ENCODE results near the gene ARL15. TPM values are rescaled to one million over a fixed set of nuclear protein-coding genes. Genes with fewer than 3 reads are reported as not detected.

The ARL15 gene
- total and polyA plus RNA-seq, 2 donors (not counting 3 experiments of a cell fraction or from before 2014, with no cell fraction given), result 11.9 to 24.4 TPM

- Histone ChIP-seq H3K9me3 (replicated peaks; ENCODE audit: control insufficient read depth, insufficient read depth, low read length) (no peaks in the 10 kb centered on the region), H4K20me1 (replicated peaks; ENCODE audit: control insufficient read depth, extremely low read depth, insufficient read depth, low read length) (no peaks in the 10 kb centered on the region), H3K4me1 (ENCODE audit: control insufficient read depth, extremely low read depth, insufficient read depth, low read length) (peaks cover 24% of the 10 kb centered on the region), H3K9ac (replicated peaks; ENCODE audit: extremely low read depth, insufficient read depth, low read length) (peak overlapping the region; percentile 95), H3K79me2 (ENCODE audit: control insufficient read depth, insufficient read depth, low read length) (peaks cover 2% of the 10 kb centered on the region), H3K27me3 (ENCODE audit: control insufficient read depth in 2 of 2, insufficient read depth in 2 of 2, low read length in 2 of 2) (peaks cover 8 to 10% of the 10 kb centered on the region in 2 experiments), H3K36me3 (ENCODE audit: control insufficient read depth in 2 of 2, extremely low read depth in 1 of 2, insufficient read depth in 2 of 2, low read length in 2 of 2) (no peaks in the 10 kb centered on the region), H3K4me2 (ENCODE audit: insufficient read depth, low read length) (peak overlapping the region; percentile 62), H3K4me3 (replicated peaks in 1 of 3; ENCODE audit: insufficient read depth in 1 of 3, low read depth in 1 of 3, low read length in 3 of 3) (peak overlapping the region; percentile 83 to 95 (median 88)), H2AFZ (ENCODE audit: low read depth, low read length) (peak overlapping the region; percentile 99), H3K9me1 (replicated peaks; ENCODE audit: control insufficient read depth, extremely low read depth, insufficient read depth, low read length) (no peaks in the 10 kb centered on the region), H3K27ac (ENCODE audit: insufficient read depth, low read depth, low read length) (peak overlapping the region; percentile 45)
- FAIRE-seq (no peak), DNase-seq (ENCODE audit: low read depth, low spot score) (peak; percentile 62)
- ChIA-PET POLR2A (interaction anchor here (0.6 to 1.1 kb wide), 21 partner anchors 9 to 1683 kb away, joined by 3 to 18 read pairs (median 4); partner anchors contain the start of gene GPX8), CTCF (interaction anchor here (1.0 to 3.0 kb wide), 5 partner anchors 51 to 557 kb away, joined by 5 to 29 read pairs (median 6); no protein-coding TSS in a partner anchor)
- no TSS peak for BruUV-seq (replicated peaks)
- intact Hi-C loops (cut with micrococcal nuclease) (loop anchor here (1.0 to 2.0 kb wide), 3 partner anchors 67 to 829 kb away; partner anchors contain the start of gene FST), dilution Hi-C loops (cut with MboI; ENCODE audit: extremely low pct_ligation_motif_present, low sequenced_read_pairs) (no loop called here)
- TF ChIP-seq CTCF (IDR thresholded peaks at IDR 0.05; ENCODE audit: extremely low read depth in 1 of 2, insufficient read depth in 1 of 2, low read depth in 1 of 2, low read length in 2 of 2) (no peak), POLR2A (IDR thresholded peaks at IDR 0.05; ENCODE audit: low read depth, low read length) (no peak), POLR2AphosphoS5 (IDR thresholded peaks at IDR 0.05; ENCODE audit: insufficient read depth, low read depth, low read length) (no peak), GATA2 (IDR thresholded peaks at IDR 0.05; ENCODE audit: insufficient read depth, insufficient read length, low read depth, low read length) (no peak), EZH2 (IDR thresholded peaks at IDR 0.05; ENCODE audit: borderline replicate concordance, low read depth, low read length, severe bottlenecking) (no peak), MYC (IDR thresholded peaks at IDR 0.05; ENCODE audit: low read depth, low read length) (no peak), JUN (IDR thresholded peaks at IDR 0.05; ENCODE audit: borderline replicate concordance, insufficient read depth, insufficient read length, low read depth) (no peak), FOS (IDR thresholded peaks at IDR 0.05; ENCODE audit: borderline replicate concordance, insufficient read depth, low read length) (no peak)
- TF ChIP-seq, protein P1, sequence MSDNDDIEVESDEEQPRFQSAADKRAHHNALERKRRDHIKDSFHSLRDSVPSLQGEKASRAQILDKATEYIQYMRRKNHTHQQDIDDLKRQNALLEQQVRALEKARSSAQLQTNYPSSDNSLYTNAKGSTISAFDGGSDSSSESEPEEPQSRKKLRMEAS (IDR thresholded peaks at IDR 0.05; ENCODE audit: insufficient read depth, insufficient read length), result no peak
Observed at GRCh38 chr5:54309691-54310432, 511 bp downstream of the ARL15 start.

Data from endothelial cell of umbilical vein (primary cell).